ENCODE measurements around the gene FAM76B.

The FAM76B gene

DNA sequence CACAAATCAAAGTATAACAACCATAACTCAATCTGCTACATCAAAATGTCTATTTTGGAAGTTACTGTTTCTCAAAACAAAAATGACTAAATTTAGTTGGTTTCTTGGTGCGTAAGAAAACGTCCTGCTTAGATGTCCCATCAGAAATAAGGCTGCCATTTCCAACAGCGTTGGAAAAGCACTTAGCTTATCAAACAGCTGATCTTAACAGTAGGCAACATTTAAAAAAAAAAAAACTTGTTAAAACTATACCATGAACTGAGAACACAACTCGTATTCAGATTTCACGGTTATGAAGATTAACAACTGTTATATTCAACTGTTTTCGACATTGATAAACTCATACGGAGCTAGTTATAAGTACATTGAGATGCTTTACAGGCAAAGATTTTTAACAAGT is 3.1 kb upstream of the FAM76B start:
- no peak for DNase-seq (ENCODE audit: low read depth)
- no peak for TF ChIP-seq CTCF (IDR thresholded peaks at IDR 0.05; ENCODE audit: low read depth, low read length, missing control alignments)
- H3K4me3 ChIP-seq (ENCODE audit: low read depth, low read length): no peak overlapping the region

- no peak for DNase-seq (ENCODE audit: low read depth)
- H3K4me3 ChIP-seq (ENCODE audit: low read depth, low read length): peak overlapping the region; percentile 89
- no peak for TF ChIP-seq CTCF (IDR thresholded peaks at IDR 0.05; ENCODE audit: low read depth, low read length, missing control alignments)
Measured at GRCh38 chr11:95792200-95792599, 2.6 kb upstream of the FAM76B start.

GRCh38 chr11:95791709-95792033 is 2.1 kb upstream of the FAM76B start:
- peak overlapping the region; percentile 89 for H3K4me3 ChIP-seq (ENCODE audit: low read depth, low read length)
- TF ChIP-seq CTCF (IDR thresholded peaks at IDR 0.05; ENCODE audit: low read depth, low read length, missing control alignments): no peak
- DNase-seq (ENCODE audit: low read depth): no peak

DNA sequence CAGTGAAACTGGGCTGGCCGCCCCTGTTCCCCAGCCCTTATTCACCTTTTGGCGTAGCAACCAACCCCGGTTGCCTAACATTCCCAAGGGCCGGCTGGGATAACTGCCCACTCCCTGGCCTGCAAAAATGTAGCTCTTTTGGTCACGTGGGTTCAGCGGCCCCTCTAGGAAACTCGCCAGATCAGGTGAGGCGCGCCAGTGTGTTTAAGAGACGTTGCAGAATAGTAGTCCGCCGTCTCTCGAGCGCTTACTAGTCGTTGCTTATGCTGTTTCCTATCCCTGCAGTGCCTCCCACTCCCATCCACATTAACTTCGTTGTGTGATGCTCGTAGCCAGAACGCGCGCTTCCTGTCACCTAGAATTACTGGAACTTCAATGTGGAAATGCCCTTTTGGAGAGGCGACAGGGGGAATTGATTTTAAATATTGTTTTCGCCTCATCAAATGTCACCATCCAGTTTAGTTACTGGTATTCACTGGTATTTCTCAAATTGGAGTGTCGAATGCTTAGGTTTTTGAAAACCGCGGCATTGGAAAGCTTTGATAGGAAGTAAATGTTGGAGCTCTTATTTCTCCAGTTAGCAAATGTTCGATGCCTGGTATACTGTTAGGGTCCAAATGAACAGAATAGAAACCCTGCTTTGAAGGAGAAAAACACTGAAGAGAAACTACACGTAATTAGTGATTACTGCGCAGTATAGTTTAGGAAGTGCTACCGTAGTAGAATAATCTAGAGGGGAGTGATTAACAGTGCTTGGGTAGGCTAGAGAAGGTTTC is 1.5 kb upstream of the FAM76B start:
- peak overlapping the region; percentile 89 for H3K4me3 ChIP-seq (ENCODE audit: low read depth, low read length)
- TF ChIP-seq CTCF (IDR thresholded peaks at IDR 0.05; ENCODE audit: low read depth, low read length, missing control alignments): no peak
- peak; percentile 59 for DNase-seq (ENCODE audit: low read depth)

GRCh38 chr11:95790123-95790932 is 746 bp upstream of the FAM76B start, which contains the start of gene CEP57:
CEP57 (plus strand) TSS chr11:95790498; CDS start chr11:95790699, 201 bp downstream.
- peak; percentile 96 for DNase-seq (ENCODE audit: low read depth)
- no peak for TF ChIP-seq CTCF (IDR thresholded peaks at IDR 0.05; ENCODE audit: low read depth, low read length, missing control alignments)
- peak within 1 kb of the TSS; percentile 89 for H3K4me3 ChIP-seq (ENCODE audit: low read depth, low read length)

DNA sequence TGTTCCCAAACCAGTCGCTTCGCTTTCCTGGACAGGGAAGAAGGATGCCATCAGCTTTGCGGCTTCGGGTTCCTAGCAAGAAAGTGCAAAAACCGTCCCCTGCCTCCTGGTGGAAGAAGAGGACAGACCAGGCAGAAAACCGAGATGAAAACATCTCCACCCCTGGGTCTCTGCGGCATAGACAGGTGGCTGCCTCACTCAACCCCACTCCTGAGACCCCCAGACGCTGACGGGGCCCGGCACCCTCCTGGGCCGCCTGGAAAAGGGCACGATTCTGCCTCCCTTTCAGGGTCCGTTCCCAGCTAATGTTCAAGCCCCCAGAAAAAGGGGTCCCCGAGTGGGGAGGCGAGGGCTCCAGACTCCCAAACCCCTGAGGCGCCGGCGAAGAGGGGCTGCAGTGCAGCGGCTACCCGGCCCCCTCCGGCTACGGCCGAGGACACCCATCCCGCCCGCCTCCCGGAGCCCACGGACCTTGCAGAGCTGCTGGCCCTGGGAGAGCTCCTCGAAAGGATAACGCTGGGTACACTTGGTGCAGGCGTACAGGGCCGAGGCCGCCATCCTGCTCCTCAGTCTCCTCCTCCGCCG is 569 bp downstream of the FAM76B start:
- DNase-seq (ENCODE audit: low read depth): no peak
- H3K4me3 ChIP-seq (ENCODE audit: low read depth, low read length): peak overlapping the region; percentile 89
- TF ChIP-seq CTCF (IDR thresholded peaks at IDR 0.05; ENCODE audit: low read depth, low read length, missing control alignments): peak; percentile 34
